Amniotic stem cell (primary cell): ENCODE results near the gene MAP1A.

Experiments used
- DNase-seq: peaks from one replicate; lab custom pipeline; 2025; lab: John Stamatoyannopoulos, UW

Gene MAP1A

GRCh38 chr15:43511012-43511885, 6.2 kb upstream of the MAP1A start:
- no peak for DNase-seq

DNA sequence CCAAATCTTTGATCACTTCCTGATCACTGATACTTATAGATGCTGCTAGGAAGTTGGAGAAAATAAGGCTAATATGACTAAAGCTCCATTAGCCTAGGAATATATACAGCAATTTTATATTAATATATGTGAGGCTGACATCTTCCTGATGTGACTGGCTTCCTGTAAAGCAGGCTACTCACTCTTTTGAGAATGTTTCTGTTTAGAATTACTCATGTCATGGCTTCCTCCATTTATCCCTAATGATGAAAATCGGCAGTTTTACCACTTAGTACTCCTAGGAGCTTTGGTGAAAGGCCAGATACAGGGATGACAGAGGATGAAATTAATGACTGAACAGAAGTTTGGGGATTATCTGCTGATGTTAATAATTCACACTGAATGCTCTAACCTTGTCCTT, 3.9 kb upstream of the MAP1A start:
- DNase-seq, result no peak

- DNase-seq, result no peak
Observed at GRCh38 chr15:43514241-43515057, 3.0 kb upstream of the MAP1A start.

- no peak for DNase-seq
Observed at GRCh38 chr15:43515741-43516140, 1.7 kb upstream of the MAP1A start.

DNA sequence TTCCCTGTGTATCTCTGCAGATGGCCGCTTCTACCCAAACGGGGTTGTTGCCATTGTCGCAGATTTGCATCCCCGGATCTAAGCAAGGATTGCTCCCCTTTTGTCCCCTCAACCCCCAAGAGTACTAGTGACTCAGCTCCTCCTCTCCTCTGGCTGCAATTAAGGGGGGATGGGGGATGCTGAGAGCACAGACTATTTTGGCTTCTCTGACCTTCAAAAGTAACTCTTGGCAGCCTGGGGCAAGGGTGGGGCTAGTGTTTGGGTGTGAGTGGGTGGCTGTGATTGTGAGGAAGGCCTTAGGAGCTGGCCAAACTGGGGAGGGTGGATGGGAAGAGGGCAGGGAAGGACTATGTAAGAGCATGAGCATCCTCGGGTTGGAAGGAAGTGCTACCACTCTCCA, 1.2 kb upstream of the MAP1A start:
- DNase-seq, result no peak

DNA sequence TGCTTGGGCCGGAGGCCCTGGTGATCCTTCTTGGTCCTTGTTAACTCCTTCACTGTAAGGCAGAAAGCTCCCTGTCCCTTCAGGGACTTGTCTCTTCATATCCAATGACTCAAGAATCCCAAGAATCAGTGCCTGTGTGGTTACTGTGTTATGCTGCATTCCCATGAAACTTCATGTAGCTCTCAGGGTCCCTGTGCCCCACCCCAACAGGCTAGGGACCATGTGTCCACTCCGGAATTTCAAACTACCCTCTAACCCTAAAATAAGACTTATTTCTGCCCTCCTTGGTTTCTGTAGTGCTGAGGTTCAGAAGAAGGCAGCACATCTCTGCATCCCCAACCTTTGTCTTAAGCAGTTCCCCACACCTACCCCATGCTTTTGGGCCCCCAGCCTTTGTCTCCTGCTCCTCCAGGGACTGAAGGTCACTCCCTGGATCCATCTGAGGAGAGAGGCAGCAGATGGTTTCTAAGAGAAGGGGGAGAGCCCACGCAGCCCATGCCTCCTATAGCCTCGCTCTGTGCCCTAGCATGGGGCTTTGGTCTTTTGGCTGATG, 531 bp upstream of the MAP1A start:
- DNase-seq, result no peak

GRCh38 chr15:43518197-43518761, 871 bp downstream of the MAP1A start:
- DNase-seq, result no peak

DNA sequence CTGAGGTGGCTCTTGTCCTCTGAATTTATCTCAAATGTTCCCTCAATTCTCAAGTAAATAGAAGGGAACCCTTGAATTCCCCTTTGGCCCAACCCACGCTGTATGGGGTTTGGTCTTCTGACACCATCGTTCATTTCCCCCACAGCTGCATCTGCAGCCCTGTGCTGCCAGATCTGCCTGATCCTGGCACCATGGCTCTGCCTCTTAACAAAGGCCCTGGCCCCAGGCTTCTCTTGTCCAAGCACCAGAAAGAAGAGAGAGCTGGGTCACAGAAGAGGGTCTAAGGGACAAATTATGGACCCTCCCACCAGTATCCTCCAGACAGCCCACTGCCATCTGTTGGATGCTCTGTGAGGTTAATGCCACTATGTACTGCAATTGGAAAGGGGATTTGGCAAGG, 1.8 kb downstream of the MAP1A start:
- no peak for DNase-seq

- DNase-seq, result no peak
Observed at GRCh38 chr15:43520138-43520537, 2.7 kb downstream of the MAP1A start.

GRCh38 chr15:43521419-43521818, 4.0 kb downstream of the MAP1A start:
- no peak for DNase-seq

GRCh38 chr15:43522247-43522646, 4.8 kb downstream of the MAP1A start:
- no peak for DNase-seq

DNA sequence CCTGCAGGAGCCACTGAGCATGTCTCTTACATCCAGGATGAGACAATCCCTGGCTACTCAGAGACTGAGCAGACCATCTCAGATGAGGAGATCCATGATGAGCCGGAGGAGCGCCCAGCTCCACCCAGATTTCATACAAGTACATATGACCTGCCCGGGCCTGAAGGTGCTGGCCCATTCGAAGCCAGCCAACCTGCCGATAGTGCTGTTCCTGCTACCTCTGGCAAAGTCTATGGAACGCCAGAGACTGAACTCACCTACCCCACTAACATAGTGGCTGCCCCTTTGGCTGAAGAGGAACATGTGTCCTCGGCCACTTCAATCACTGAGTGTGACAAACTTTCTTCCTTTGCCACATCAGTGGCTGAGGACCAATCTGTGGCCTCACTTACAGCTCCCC, 6.2 kb downstream of the MAP1A start:
- no peak for DNase-seq

GRCh38 chr15:43524254-43524845, 6.9 kb downstream of the MAP1A start:
- DNase-seq, result no peak

- no peak for DNase-seq
Observed at GRCh38 chr15:43525131-43525530, 7.7 kb downstream of the MAP1A start.

DNA sequence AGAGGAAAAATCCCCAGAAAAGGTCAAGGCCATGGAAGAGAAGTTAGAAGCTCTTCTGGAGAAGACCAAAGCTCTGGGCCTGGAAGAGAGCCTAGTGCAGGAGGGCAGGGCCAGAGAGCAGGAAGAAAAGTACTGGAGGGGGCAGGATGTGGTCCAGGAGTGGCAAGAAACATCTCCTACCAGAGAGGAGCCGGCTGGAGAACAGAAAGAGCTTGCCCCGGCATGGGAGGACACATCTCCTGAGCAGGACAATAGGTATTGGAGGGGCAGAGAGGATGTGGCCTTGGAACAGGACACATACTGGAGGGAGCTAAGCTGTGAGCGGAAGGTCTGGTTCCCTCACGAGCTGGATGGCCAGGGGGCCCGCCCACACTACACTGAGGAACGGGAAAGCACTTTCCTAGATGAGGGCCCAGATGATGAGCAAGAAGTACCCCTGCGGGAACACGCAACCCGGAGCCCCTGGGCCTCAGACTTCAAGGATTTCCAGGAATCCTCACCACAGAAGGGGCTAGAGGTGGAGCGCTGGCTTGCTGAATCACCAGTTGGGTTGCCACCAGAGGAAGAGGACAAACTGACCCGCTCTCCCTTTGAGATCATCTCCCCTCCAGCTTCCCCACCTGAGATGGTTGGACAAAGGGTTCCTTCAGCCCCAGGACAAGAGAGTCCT, 9.0 kb downstream of the MAP1A start:
- DNase-seq, result no peak

DNA sequence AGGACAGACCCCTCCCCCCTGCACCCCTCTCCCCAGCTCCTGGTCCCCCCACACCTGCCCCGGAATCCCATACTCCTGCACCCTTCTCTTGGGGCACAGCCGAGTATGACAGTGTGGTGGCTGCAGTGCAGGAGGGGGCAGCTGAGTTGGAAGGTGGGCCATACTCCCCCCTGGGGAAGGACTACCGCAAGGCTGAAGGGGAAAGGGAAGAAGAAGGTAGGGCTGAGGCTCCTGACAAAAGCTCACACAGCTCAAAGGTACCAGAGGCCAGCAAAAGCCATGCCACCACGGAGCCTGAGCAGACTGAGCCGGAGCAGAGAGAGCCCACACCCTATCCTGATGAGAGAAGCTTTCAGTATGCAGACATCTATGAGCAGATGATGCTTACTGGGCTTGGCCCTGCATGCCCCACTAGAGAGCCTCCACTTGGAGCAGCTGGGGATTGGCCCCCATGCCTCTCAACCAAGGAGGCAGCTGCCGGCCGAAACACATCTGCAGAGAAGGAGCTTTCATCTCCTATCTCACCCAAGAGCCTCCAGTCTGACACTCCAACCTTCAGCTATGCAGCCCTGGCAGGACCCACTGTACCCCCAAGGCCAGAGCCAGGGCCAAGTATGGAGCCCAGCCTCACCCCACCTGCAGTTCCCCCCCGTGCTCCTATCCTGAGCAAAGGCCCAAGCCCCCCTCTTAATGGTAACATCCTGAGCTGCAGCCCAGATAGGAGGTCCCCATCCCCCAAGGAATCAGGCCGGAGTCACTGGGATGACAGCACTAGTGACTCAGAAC, 9.8 kb downstream of the MAP1A start:
- no peak for DNase-seq

DNA sequence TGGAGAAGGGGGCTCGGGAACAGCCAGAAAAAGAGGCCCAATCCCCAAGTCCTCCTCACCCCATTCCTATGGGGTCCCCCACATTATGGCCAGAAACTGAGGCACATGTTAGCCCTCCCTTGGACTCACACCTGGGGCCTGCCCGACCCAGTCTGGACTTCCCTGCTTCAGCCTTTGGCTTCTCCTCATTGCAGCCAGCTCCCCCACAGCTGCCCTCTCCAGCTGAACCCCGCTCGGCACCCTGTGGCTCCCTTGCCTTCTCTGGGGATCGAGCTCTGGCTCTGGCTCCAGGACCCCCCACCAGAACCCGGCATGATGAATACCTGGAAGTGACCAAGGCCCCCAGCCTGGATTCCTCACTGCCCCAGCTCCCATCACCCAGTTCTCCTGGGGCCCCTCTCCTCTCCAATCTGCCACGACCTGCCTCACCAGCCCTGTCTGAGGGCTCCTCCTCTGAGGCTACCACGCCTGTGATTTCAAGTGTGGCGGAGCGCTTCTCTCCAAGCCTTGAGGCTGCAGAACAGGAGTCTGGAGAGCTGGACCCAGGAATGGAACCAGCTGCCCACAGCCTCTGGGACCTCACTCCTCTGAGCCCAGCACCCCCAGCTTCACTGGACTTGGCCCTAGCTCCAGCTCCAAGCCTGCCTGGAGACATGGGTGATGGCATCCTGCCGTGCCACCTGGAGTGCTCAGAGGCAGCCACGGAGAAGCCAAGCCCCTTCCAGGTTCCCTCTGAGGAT, 10.6 kb downstream of the MAP1A start:
- no peak for DNase-seq

DNA sequence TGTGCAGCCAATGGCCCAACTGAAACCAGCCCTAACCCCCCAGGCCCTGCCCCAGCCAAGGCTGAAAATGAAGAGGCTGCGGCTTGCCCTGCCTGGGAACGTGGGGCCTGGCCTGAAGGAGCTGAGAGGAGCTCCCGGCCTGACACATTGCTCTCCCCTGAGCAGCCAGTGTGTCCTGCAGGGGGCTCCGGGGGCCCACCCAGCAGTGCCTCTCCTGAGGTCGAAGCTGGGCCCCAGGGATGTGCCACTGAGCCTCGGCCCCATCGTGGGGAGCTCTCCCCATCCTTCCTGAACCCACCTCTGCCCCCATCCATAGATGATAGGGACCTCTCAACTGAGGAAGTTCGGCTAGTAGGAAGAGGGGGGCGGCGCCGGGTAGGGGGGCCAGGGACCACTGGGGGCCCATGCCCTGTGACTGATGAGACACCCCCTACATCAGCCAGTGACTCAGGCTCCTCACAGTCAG, 11.2 kb downstream of the MAP1A start:
- DNase-seq, result no peak

DNA sequence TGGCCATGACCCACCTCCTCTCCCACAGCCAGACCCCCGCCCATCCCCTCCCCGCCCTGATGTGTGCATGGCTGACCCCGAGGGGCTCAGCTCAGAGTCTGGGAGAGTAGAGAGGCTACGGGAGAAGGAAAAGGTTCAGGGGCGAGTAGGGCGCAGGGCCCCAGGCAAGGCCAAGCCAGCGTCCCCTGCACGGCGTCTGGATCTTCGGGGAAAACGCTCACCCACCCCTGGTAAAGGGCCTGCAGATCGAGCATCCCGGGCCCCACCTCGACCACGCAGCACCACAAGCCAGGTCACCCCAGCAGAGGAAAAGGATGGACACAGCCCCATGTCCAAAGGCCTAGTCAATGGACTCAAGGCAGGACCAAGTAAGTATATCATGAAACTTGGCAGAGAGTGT, 11.7 kb downstream of the MAP1A start:
- no peak for DNase-seq
